ENCODE measurements around the gene BCAS1.
"Not testable (repeated sequence)": the region's sequence is repeated elsewhere in the genome, so short reads cannot be mapped to it uniquely, and the experiment has no call there.

BCAS1 gene

GRCh38 chr20:53943522-53944291, 126.7 kb downstream of the BCAS1 start:
- DNase-seq (ENCODE audit: low read depth in 2 of 2), result no peak

DNA sequence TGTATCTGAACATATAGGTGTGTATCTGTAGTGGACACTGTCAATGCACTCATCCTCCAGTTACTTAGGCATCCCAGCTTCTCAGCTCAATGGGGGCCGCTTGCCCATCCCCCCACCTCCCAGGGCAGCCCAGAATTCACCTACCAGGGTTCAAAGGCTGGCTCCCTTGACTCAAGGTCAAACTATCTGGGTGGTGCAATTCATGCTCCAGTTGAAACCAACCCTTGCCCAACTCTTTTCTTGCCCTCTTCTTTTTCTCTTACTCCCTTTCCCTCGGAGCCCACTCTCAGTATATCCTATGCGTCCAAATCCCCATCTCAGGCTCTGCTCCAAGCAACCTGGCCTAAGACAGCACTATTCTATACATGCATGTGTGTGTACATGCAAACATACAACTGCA, 127.4 kb downstream of the BCAS1 start:
- DNase-seq (ENCODE audit: low read depth in 2 of 2), result no peak

- DNase-seq (ENCODE audit: low read depth in 2 of 2), result no peak
Measured at GRCh38 chr20:53942472-53942816, 128.0 kb downstream of the BCAS1 start.

GRCh38 chr20:53941680-53942471, 128.5 kb downstream of the BCAS1 start:
- DNase-seq (ENCODE audit: low read depth in 2 of 2), result no peak

DNA sequence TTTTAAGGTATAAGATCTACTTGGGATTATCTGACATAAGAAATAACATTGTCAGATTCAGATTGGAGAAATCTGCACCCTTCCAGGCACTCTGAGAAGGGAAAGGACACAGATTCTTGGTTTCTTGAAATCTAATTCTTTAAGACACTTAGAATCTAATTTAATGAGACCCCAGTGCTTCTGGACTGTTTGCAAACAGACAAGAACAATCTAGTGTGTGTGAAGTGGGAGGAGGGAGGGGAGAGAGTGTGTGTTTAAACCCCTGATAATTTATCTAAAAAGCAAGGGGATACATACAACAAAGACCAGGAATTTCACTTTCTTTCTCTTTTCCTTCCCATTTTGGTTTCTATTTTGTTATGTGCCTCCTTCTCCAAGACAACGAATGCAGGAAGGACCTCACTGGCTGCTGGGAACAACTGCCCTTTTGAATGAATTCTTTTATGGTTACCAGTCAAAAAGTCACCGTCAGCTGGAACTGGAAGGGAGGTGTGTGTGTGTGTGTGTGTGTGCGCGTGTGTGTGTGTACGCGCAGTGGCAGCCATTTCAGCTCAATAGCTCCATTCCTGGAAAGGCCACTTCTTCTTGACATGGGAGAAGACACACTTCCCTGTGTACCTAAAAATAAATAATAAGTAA, 129.4 kb downstream of the BCAS1 start:
- no peak for DNase-seq (ENCODE audit: low read depth in 2 of 2)

GRCh38 chr20:53940360-53940702, 130.1 kb downstream of the BCAS1 start:
- no peak for DNase-seq (ENCODE audit: low read depth in 2 of 2)

DNA sequence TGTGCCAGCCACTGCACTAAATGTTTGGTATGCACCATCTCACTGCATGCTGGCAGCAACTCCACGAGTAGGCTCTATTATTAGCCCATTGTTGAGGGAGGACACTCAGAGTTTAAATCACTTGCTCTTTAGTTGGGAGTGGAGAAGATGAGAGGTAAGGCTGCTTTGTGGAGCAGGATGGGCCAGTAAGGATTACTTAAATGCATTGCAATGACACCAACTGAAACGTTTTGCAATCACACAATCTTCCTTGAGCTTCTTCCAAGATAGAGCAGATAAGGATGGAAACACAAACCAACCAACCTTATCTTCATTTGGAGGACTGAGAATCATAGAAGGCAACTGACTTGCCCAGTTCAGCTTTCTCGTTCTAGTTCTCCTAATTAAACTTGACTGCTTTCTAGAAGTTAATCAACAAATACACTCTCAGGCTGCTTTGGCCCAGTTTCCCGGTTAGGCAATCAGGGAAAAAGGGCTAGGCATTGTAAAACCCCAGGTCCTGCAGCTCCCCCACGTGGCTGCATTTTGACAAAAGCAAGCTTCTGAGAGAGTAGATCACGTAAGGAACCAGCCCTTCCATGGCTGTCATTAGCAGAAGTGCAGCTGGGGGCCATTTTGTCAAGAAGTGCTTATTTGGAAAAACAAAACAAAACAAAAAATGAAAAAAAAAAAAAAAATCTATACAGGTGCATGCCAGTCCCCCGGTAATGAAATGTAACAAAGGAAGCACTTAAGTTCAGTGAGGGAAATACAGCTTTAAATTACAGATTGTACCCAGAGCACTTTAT, 130.6 kb downstream of the BCAS1 start:
- DNase-seq (ENCODE audit: low read depth in 2 of 2), result peak; percentile 81

- DNase-seq (ENCODE audit: low read depth in 2 of 2), result no peak
Measured at GRCh38 chr20:53939190-53939571, 131.2 kb downstream of the BCAS1 start.

DNA sequence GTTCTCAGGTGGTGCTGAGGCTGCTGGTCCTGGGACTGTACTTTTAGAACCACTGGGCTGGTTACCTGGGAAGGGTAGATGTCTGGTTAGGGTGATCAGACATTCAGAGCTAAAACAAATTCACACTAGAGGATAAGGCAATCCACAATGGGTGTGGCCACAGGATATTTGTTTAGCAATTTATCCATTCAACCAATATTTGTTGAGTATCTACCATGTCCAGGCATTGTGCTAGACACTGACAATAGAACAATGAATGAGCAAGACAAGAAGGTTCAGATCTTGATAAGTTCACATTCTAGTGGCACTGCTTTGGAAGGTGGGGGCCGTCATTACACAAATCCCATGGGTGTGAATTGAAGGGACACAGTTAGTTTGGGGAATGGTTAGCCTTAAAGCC, 131.7 kb downstream of the BCAS1 start:
- no peak for DNase-seq (ENCODE audit: low read depth in 2 of 2)

DNA sequence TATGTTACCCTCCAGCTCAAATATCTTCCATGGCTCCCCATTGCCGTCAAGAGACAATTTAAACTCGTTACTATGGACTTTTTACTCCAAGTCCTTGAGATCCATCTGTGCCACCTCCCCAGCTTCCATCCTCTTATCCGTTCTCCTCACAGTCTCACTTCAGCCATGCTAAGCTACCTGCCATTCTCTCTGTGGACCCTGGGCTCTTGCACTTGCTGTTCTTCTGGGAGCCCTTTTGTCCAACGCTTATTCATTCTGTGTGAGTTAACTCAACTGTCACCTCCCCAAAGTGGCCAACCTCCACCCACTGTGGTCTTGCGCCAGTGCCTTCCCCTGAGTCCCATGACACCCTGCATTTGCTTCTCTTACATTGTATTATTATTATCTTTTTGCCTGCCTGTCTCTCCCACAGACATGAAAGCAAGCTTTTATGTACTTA, 132.4 kb downstream of the BCAS1 start:
- DNase-seq (ENCODE audit: low read depth in 2 of 2), result no peak

- DNase-seq (ENCODE audit: low read depth in 2 of 2), result no peak
Measured at GRCh38 chr20:53937339-53937741, 133.1 kb downstream of the BCAS1 start.

GRCh38 chr20:53935344-53936084, 134.9 kb downstream of the BCAS1 start:
- DNase-seq (ENCODE audit: low read depth in 2 of 2), result no peak

- peak in 1 of 2 experiments; percentile 75 for DNase-seq (ENCODE audit: low read depth in 2 of 2)
Measured at GRCh38 chr20:53934421-53935343, 135.7 kb downstream of the BCAS1 start.

DNA sequence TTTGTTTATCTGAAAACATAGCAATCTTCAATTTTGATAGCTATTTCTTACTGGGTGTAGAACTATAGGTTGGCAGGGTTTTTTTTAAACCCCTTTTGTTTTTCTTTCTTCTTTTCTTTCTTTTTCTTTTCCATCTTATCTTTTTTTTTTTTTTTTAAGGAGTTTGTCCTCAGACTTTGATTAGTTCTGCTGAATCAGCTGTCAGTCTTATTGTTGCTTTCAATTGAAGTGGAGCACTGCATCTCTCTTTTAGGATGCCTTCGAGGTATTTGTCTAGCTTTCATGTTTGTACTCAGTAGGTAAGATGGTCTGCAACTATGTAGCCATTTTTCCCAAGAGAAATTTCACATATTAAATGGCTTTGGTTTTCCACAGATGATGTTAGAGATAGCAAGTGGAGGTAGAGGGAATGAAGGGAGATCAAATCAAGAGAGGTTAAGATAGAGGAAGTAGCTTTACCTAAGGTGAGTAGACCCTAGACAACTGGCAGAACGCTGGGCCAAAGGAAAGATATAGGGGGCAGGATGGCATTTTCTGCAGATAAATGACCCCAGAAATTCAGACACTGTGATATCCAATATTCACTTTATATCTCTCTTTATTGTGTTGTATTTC, 137.1 kb downstream of the BCAS1 start:
- DNase-seq (ENCODE audit: low read depth in 2 of 2), result no peak

GRCh38 chr20:53932655-53933192, 137.7 kb downstream of the BCAS1 start:
- DNase-seq (ENCODE audit: low read depth in 2 of 2), result not testable (repeated sequence)

DNA sequence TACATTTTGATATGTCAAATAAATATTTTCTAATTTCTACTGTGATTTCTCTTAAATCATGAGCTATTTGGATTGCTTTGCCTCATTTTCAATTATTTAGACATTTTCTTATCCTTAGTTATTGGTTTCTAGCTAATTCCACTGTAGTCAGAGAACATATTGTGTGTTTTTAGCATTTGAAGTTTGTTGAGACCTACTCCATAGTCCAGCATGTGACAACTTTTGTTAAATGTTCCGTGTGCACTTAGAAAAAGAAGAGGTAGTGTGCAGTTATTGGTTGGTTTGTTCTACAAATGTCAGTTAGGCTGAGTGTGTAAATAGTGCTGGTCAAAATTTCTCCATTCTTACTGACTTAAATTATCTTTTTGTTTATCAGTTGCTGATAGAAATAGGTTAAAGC, 138.8 kb downstream of the BCAS1 start:
- DNase-seq (ENCODE audit: low read depth in 2 of 2), result no peak

- DNase-seq (ENCODE audit: low read depth in 2 of 2), result no peak
Measured at GRCh38 chr20:53930651-53931504, 139.5 kb downstream of the BCAS1 start.

DNA sequence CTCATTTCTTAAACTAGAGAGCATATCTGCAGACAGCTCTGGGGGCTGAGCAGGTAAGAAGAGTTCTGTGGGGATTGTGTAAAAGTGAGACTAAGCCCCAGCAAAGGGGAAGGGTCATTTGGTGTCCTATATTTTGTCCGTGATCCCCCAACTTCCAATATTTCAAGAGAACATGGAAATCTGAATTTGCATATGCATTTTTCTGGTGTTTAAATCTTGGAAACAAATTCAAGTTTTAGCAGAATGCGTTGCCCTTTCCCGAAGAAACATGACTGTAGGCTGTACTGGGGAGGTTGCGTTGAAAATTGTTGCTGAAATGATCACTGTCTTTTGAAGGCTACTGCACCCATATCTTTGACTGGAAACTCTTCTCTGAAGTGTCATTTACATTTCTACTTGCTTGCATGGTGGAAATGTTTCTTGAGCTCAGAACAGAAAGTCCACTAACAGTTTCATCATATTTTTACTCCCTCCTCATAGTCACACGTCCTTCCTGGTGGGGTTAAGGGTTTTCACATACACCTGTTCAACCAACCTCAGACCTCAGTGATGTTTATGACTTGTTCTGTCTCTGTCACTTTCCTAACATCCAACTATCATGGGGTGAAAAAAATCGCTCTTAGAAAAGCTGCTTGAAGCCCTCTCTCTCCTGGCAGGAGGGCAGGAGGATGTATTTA, 140.3 kb downstream of the BCAS1 start:
- DNase-seq (ENCODE audit: low read depth in 2 of 2), result no peak
